ENCODE data around the gene FPGT. TPM values are rescaled to one million over a fixed set of nuclear protein-coding genes. Genes with fewer than 3 reads are reported as not detected.

FPGT gene
- total and polyA plus RNA-seq, 2 of the 13 experiments (the other 11 are each of a cell fraction or from before 2014, with no cell fraction given) = 4.3 to 9.8 TPM

DNA sequence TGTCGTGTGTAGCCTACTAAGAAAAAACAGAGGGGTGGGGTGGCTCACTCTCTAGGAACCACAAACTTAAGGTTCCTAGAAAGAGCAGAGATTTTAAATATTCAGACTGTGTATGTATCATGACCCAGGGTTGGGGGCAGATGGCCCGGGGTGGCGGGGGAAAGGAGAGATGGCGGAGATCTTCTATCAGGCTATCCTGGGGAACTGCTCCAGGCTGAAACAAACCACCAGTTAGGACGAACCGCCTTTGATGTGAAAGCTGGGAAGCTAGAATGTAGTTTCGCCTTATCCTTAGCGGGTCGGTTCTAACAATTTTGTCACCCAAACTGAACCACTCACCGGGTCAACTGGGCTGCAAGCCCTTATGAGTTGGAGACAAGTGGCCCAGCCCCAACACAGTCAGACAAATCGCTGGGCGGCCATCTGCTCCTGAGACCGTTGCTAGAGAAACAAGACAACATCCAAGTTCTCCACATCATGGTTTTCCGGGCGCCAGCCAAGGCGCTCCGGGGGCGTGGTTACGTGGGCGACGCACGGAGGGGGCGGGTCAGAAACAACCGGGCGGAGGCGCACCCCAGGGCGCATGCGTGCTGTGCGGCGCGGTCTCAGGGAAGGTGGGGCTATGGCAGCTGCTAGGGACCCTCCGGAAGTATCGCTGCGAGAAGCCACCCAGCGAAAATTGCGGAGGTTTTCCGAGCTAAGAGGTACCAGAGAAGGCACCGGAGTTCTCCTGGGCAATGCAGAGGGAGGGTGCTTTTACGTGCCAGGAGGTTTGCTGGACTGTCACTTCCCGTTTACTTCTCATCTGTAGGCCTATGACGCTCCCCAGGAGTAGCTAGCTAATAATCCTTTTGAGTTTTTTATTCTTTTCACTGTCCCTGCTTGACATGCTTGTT, at the start of gene FPGT, which contains the start of gene LRRIQ3 (continued):
- TF ChIP-seq, protein P1, sequence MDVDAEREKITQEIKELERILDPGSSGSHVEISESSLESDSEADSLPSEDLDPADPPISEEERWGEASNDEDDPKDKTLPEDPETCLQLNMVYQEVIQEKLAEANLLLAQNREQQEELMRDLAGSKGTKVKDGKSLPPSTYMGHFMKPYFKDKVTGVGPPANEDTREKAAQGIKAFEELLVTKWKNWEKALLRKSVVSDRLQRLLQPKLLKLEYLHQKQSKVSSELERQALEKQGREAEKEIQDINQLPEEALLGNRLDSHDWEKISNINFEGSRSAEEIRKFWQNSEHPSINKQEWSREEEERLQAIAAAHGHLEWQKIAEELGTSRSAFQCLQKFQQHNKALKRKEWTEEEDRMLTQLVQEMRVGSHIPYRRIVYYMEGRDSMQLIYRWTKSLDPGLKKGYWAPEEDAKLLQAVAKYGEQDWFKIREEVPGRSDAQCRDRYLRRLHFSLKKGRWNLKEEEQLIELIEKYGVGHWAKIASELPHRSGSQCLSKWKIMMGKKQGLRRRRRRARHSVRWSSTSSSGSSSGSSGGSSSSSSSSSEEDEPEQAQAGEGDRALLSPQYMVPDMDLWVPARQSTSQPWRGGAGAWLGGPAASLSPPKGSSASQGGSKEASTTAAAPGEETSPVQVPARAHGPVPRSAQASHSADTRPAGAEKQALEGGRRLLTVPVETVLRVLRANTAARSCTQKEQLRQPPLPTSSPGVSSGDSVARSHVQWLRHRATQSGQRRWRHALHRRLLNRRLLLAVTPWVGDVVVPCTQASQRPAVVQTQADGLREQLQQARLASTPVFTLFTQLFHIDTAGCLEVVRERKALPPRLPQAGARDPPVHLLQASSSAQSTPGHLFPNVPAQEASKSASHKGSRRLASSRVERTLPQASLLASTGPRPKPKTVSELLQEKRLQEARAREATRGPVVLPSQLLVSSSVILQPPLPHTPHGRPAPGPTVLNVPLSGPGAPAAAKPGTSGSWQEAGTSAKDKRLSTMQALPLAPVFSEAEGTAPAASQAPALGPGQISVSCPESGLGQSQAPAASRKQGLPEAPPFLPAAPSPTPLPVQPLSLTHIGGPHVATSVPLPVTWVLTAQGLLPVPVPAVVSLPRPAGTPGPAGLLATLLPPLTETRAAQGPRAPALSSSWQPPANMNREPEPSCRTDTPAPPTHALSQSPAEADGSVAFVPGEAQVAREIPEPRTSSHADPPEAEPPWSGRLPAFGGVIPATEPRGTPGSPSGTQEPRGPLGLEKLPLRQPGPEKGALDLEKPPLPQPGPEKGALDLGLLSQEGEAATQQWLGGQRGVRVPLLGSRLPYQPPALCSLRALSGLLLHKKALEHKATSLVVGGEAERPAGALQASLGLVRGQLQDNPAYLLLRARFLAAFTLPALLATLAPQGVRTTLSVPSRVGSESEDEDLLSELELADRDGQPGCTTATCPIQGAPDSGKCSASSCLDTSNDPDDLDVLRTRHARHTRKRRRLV (CRISPR knock-in tag; IDR thresholded peaks at IDR 0.05) = no peak
- no peak for TF ChIP-seq RBAK (CRISPR knock-in tag; IDR thresholded peaks at IDR 0.05)
- TF ChIP-seq NAIF1 (CRISPR knock-in tag; IDR thresholded peaks at IDR 0.05; ENCODE audit: borderline replicate concordance) = peak; percentile 99
- TF ChIP-seq NFE2L2 (IDR thresholded peaks at IDR 0.05; ENCODE audit: low read length) = no peak
- TF ChIP-seq HOXD1 (CRISPR knock-in tag; IDR thresholded peaks at IDR 0.05) = 0 out of 2 replicates have a peak, but pooled peaks have one; percentile 22
- 0 out of 2 replicates have a peak, but pooled peaks have one; percentile 36 for TF ChIP-seq ZNF713 (CRISPR knock-in tag; IDR thresholded peaks at IDR 0.05)
- TF ChIP-seq HOXA5 (CRISPR knock-in tag; IDR thresholded peaks at IDR 0.05) = no peak
- no peak for TF ChIP-seq ZNF615 (CRISPR knock-in tag; IDR thresholded peaks at IDR 0.05; ENCODE audit: borderline replicate concordance)
- no peak for TF ChIP-seq AHR (CRISPR knock-in tag; IDR thresholded peaks at IDR 0.05)
- TF ChIP-seq TBP (CRISPR knock-in tag; IDR thresholded peaks at IDR 0.05) = no peak
- TF ChIP-seq HOXA7 (CRISPR knock-in tag; IDR thresholded peaks at IDR 0.05) = no peak
- peak; percentile 88; the same call in 1 of the 2 replicates for TF ChIP-seq SIN3A (IDR thresholded peaks at IDR 0.05; ENCODE audit: borderline replicate concordance, low read depth, low read length)
- peak; percentile 84 for TF ChIP-seq POLR2AphosphoS5 (IDR thresholded peaks at IDR 0.05; ENCODE audit: low read depth, low read length)
- TF ChIP-seq ZNF138 (CRISPR knock-in tag; IDR thresholded peaks at IDR 0.05; ENCODE audit: low read depth) = no peak
- 0 out of 2 replicates have a peak, but pooled peaks have one; percentile 28 for TF ChIP-seq ZFP1 (CRISPR knock-in tag; IDR thresholded peaks at IDR 0.05)
- no peak for TF ChIP-seq ZNF460 (CRISPR knock-in tag; IDR thresholded peaks at IDR 0.05; ENCODE audit: borderline replicate concordance)
- no peak for TF ChIP-seq AKAP8 (CRISPR knock-in tag; IDR thresholded peaks at IDR 0.05)
- TF ChIP-seq, protein P2, sequence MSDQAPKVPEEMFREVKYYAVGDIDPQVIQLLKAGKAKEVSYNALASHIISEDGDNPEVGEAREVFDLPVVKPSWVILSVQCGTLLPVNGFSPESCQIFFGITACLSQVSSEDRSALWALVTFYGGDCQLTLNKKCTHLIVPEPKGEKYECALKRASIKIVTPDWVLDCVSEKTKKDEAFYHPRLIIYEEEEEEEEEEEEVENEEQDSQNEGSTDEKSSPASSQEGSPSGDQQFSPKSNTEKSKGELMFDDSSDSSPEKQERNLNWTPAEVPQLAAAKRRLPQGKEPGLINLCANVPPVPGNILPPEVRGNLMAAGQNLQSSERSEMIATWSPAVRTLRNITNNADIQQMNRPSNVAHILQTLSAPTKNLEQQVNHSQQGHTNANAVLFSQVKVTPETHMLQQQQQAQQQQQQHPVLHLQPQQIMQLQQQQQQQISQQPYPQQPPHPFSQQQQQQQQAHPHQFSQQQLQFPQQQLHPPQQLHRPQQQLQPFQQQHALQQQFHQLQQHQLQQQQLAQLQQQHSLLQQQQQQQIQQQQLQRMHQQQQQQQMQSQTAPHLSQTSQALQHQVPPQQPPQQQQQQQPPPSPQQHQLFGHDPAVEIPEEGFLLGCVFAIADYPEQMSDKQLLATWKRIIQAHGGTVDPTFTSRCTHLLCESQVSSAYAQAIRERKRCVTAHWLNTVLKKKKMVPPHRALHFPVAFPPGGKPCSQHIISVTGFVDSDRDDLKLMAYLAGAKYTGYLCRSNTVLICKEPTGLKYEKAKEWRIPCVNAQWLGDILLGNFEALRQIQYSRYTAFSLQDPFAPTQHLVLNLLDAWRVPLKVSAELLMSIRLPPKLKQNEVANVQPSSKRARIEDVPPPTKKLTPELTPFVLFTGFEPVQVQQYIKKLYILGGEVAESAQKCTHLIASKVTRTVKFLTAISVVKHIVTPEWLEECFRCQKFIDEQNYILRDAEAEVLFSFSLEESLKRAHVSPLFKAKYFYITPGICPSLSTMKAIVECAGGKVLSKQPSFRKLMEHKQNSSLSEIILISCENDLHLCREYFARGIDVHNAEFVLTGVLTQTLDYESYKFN (CRISPR knock-in tag; conservative IDR thresholded peaks at IDR 0.05) = peak; percentile 25; the same call in 1 of the 2 replicates
- TF ChIP-seq ZNF777 (CRISPR knock-in tag; IDR thresholded peaks at IDR 0.05) = no peak
- no peak for TF ChIP-seq ZNF546 (CRISPR knock-in tag; conservative IDR thresholded peaks at IDR 0.05)
- peak; percentile 80 for TF ChIP-seq ETV5 (CRISPR knock-in tag; IDR thresholded peaks at IDR 0.05; ENCODE audit: borderline replicate concordance)
- TF ChIP-seq ZSCAN22 (CRISPR knock-in tag; IDR thresholded peaks at IDR 0.05) = no peak
- TF ChIP-seq TGIF2 (CRISPR knock-in tag; IDR thresholded peaks at IDR 0.05) = peak; percentile 20; the same call in 1 of the 2 replicates
